HG02571 (cell line): ENCODE results near the gene CTBP2.

Experiments used
- ATAC-seq: cut with Tn5 transposase; IDR thresholded peaks from one replicate; pipeline ENCODE4 v1.9.1; 2021; ENCODE audit warnings: mild to moderate bottlenecking, moderate library complexity; ENCODE audit not compliant: unreplicated experiment

Gene CTBP2

DNA sequence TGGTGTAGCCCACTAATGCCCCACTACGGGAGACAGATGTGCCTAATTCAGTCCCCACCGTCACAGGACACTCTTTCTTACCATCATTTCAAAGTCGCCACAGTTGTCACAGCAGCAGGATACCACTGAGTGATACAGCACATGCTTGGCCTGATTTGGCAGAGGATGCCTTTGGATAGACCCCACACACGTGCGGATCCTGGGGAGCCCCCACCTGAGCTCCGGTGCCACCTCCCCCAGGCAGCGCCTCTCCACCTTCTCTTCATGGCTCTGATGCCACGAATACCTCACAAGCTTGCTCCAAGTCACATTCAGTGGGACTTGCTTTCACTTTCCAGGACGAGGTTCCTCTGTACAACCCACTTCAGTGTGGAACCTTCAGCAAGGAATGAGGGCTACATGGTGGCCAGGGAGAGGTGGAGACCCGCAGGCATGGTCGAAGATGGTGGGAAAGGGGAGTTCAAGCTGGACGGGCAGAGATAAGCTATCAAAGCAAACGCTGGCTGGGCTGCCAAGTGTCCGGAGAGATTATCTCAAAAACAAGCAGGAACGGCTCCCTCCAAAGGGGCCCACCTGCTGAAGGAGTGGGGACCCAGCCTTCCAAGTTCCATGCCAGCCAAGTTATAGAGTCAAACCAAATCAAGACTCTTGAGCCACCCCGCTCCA, 111.0 kb downstream of the CTBP2 start:
- no peak for ATAC-seq

DNA sequence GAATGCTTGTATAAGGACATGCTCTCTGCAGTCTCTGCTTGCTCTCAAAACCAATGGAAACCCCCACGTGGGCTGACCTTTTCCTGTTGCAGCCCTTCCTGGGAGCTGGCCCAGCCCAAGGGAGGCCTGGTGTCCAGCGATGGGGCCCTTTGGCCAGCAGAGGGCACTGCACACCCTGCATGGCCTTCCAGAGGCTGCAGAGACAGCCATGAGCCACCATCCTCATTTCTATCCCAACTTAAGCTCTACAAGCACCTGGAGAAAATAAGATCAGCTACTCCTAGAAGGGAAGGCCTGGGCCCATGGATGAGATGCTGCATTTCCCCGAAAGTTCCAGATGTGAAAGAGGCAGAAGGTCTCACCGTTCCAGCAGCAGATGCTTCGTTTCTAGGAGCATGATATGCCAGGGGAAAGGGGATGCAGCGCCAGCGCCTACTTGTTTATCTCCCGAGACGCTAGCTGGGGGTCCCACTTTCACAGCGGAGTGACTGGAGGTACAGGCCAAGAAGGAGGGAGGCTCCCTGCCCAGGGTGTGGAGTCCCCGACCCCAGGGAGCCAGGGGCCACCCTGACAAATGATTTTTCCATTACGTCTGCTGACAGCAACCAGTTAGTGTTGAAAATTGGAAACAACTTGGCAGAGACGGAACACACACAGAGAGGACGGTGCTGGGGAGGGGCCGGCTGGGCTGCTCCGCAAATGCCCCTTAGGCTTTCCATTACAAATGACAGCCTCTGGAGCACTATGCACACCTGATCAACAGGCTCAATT, 112.1 kb downstream of the CTBP2 start:
- no peak for ATAC-seq

DNA sequence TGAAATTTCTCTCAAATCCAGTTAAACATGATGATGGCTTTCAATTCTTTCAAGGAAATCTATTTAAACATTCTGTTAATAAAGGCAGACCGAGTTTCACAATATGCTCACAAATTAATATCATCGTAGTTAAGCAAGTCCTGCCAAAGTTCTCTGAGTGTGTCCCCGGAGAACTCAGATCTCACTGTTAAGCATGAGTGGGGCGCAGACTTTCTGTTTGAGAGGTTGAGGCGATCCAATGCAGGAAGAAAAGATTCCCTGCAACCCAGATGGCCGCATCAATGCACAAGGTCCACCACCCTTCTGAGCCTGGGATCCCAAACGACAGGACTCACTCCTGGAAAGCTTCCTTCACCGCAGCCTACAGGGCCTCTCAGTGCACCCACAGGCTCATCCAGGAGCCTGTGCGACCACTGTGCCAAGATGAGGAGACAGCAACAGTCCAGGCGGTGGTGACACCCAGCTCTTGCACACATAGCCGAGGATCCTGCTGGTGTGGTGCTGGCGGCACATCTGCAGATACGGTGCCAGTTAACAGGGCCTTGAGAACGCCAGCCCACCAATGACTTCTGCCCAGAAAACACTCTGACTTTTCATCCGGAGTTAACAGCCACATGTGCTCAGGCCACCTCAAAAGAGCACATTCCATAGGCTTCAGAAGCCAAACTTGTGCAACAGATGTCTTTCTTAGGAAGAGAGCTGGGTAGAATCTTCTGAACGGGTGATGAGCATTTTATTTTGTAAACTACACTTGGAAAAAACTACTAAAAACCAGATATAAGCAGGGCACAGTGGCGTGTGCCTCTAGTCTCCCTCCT, 116.3 kb downstream of the CTBP2 start:
- no peak for ATAC-seq

DNA sequence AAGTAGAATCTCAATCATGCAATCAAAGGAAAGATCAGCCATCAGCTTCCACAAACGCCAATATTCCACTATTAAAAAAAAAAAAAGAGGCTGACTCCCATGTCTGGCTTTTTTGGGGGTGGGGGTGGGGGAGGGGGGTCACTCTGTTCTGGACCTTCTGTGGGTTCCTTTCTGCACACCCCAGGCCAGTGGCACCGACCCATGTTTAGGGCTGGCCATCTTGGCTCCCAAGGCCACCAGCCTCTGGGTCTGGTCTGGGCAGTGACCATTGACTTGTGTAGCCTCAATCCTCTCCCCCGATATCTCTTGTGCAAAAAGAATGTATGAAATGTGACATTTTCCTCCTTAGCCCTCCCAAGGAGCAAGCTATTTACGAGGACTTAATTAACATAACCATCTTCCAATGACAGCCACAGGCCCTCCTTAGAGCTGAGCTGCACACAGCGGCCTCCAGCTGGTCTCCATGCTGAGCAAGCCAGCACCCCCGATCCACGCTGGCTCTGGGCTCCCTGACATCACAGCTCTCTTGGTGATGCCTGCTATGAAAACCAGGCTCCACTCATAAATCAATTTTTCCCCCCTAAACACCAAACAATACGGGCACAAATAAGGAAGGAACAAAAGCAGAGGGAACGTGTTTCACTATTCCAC, 118.4 kb downstream of the CTBP2 start:
- no peak for ATAC-seq

DNA sequence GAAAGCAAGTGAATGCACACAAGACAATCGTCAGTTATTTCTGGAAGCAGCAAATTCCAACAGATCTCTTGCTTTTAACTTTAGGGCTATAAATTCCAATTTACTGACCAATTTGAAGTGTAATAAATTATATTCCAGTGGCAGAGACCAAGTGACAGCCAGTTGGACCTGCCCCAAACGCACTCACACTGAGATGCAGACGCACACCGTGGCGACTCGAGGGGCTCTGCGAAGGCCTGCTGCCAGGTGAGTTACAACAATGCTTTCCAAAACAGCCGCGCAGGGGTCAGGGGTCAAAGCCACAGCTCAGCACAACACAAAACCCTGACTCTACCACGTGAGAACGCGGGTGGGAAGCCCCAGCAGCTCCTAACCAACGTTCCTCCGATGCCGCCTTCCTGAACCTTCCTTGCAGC, 121.0 kb downstream of the CTBP2 start:
- no peak for ATAC-seq

DNA sequence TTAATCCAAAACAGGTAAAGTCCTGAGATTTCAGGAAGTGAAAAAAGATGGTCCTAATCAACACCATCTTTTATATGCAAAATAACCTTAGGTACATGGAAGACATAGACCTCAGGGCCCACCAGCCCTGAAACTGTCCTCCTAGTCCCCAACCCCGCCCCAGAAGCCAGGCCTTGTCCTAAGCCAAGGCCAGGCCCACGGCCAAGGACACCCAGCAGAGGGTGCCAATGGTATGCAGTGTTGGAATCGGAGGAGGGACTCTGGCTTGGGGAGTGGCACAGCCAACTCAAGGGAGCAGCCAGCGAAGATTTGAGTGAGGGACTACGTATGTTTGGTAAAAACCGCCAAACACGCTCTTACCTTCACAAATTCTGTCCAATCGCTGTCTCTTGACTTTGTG, 121.7 kb downstream of the CTBP2 start:
- ATAC-seq: no peak

DNA sequence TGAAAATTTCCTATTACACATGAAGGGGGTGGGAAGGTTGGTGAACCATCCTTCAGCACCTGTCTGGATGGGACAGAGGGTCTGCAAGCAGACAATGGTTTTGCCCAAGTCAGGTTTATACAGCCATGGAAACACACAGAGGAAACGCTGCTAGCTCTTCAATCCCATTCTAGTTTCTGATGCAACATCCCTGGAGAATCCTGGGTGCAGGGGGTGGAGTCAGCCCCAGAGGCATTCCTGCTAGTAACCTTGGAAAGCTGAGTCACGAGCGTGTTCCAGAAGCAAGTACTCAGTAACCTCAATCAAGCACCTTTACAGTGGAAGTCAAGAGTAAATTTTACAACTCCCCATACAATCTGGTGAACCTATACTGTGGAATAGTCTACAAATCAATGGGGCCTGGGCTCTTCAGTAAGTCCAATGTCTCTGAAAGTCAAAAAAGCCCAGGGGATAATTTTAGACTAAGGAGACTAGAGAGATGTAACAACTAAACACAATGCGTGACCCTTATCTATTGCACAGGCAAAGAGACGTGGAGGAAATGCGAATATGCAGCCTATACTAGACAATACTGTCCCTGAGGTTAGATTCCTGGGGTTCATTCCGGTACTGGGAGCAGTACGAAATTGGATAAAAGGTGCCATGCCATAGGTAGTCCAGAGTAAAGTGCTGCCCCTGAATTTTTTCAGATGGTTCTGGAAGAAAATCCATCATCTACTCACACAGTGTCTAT, 123.1 kb downstream of the CTBP2 start:
- no peak for ATAC-seq

DNA sequence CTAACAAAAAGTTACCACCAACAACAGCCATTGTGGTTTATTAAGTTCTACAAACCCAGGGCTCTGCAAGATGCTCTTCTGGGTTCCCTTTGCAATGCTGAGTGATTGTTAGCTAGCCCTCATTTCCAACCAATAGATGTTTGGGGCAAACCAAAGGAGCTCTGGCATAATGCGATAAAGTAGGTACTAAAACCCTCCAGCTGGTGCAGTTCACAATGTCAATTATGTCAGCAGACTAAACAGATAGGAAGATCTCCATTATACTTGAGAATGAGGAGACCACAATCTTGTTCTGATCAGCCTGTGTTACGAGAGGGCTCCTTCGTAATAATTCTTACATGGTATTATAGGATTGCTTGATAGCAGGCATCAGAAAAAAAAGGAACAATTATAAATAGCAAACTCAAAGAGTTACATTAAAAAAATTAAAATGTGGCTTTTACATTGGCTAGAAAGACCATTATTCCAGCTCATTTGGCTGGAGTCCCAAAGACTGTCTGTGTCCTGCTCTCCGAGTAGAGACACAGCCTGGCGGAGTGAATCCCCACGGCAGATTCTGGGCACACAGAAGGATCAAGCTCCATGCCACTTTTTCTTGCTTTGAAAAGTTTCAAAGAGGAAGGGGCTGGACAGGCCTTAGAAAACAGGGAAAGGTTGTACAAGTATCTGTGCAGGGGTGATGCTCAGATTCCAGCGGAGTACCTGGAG, 124.6 kb downstream of the CTBP2 start:
- no peak for ATAC-seq

DNA sequence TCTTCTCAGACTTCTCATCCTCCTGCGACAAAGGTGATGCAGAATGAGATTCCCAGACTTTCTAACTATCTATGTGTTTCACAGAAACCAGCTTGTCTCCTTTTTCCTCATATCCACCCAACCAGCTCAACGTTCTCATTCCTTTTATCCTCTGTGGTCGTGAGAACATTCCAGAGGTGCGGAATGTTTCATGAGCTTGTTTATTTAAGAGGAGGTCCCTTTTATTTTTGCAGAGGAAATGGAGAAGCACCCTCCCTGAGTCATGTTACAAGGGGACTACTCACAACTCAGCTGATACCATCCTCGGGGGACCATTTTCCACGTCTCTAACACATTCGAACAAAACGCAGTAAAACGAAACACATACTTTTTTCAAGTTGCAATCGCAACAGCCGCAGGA, 125.2 kb downstream of the CTBP2 start:
- ATAC-seq: no peak

DNA sequence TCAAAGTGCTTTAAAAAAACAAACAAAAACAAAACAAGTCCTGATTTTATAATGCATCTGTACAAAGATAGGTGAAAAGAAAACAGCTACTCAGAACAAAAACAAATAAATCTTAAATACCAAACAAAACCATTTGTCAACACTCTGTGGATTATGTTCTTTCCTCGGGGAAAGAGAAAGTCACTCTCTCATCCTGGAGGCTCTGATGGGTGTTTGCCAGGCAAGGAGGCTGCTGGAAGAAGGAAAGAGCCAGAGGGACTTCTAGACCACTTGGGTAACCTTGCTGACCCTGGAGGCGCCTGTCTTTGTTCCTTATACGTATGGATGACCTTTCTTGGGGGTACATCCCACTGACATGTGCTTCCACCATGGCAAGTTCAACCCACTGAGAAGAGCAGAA, 125.7 kb downstream of the CTBP2 start:
- no peak for ATAC-seq

DNA sequence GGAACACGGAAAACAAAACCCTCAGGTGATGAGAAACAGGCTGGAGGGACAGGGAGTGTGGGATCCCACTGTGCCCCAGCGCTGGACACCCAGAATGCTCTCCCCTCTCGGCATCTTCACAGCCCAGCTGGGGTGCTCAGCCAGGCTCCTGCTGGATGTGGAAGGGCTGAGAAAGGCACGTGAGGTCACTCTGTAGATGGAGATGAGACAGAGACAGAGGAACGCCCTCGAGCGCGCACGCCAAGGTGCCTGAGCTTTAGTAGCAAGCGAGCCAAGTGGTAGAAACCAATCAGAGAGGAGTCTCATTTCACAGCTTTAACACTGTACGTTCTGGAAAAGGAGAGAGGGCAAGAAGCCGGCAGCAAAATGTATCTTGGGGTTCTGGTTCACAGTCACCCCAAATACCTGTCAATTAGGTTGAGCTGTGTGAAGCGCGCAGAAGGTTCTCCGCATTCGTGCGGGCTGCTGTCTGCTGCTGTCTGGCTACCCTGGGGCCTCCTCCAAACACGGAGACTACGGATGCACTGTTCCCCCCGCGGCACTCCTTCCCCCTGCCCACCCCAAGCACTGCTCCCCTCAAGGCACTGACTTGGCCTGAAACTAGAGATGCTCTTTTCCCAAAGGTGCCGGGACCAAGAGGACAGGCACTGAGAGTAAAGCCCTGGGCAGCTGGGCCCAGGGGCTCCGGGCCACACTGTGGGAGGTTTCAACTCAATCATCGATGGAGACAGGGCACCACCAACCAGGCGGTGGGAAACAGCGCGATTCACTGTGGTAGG, 127.0 kb downstream of the CTBP2 start:
- no peak for ATAC-seq

DNA sequence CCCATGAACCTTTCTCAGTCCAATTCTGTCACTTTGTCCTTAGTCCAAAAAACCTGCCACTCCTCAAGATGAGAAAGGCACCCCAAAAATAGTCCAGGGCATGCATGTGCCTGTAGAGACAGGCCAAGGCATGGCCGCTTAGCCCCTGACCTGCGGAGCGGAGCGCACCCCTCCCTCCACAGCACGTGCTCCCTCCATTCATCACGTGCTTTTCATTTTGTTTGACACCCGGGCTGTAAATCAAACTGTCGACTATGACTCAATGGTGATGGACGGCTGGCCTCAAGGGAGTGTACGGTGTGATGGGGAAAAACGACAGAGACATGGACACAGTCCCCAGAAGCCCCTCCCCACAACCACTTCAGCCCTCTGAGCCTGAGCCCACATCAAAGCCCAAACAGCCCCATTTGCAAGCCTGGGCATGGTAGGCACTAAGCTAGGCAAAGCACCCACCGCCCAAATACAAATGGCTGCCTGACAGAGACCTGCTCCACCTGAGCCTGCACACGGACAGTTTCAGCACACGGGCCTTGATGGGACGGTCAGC, 127.8 kb downstream of the CTBP2 start:
- ATAC-seq: no peak

DNA sequence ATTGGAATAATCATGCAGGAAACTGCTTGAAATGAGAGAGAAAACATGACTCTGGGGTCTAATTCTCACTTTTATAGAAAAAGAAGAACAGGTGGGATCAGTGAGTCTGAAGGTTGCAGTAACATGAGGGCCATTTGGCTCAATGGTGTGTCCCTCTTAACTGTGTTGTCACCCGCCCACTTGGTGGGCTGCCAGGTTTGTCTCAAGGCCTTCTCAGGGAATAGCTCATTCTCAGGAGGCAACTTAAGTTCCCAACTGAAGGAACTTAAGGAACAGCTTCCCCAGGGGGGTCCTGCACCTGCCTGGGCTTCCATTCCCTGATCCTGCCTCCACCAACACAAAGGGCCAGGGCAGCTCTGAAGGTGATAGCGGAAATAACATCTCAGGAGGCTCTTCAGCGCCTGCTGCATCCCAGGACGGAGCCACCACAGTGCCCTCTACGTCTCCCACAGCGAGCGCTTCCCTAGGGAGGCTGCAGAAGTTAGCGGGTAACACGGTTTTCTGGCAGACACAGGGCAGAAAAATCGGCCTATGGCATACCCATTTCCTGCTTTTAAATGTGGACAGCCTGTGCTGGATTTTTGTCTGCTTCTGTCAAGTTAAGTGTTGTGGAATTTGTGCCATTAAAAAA, 129.7 kb downstream of the CTBP2 start:
- ATAC-seq: no peak

DNA sequence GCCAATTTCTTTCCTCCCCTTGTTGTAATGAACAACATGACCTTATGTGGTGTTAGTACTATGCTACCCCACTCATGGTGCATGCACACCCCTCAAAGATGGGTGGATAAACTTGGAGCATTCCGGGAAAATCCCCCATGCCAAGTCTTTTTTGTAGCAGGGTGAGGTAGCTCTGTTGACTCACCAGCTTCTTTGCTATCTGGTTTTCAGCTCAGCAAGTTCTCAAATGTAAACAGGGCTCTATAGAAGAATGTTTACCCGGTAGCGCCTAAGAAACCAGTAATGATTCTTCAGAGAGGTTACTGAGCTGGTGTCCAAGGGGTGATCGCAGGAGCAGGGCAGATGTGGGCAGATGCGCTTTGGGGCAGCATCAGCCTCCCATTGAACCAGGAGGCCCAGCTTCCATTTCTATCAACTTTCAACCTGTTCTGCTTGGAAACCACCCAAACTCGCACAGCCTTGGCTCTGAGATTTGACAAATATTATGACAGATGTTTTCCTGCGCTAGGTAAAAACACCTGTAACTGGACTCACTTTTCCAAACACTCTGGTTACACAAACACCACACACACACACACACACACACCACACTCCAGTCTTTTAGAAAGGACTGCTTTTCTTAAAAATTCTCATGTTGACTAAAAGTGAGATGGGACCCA, 130.7 kb downstream of the CTBP2 start:
- no peak for ATAC-seq

DNA sequence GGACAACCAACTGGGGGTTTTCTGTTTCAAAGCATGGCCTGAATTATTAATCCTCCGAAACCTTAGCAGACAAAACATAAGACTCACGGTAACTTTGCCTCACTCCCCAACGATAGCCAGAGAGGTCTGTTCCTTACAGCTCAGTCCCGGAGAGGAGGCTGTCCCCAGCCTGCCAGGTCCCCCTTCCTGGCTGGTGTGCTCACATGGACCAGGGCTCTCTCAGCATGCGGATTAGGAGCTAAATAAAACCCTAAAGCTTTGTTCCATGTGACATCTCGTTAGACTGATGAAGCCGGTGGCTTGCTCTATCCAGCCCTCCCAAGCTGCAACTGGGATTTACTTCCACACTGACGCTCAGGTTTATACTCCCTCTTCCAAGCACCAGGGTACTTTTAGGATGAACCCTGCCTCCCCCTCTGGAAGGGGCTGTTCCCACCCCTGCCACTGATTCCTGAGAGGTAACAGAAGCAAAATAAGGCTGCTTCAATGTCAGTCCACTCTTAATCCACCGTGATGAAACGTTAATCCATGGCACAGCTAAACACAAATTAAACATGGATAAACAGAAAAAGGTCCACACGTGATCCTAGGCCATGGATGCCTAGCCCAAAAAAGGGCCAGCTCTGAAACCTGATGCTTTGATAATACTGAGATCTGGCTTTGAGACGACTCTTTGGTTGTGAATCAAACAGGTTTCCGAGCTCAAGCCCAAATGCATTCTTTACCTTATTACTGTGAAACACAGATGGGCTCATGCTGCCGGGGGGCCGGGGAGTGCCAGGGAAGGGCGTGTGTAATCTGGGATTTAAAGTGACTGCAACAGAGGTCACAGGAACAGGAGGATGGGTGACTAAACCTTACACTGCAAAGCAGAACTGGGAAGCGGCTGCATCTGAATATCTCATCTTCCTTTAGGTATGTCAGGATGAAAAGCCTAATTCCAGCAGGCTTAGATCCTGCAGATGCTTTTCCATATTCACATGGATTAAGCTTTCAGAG, 132.2 kb downstream of the CTBP2 start:
- no peak for ATAC-seq

DNA sequence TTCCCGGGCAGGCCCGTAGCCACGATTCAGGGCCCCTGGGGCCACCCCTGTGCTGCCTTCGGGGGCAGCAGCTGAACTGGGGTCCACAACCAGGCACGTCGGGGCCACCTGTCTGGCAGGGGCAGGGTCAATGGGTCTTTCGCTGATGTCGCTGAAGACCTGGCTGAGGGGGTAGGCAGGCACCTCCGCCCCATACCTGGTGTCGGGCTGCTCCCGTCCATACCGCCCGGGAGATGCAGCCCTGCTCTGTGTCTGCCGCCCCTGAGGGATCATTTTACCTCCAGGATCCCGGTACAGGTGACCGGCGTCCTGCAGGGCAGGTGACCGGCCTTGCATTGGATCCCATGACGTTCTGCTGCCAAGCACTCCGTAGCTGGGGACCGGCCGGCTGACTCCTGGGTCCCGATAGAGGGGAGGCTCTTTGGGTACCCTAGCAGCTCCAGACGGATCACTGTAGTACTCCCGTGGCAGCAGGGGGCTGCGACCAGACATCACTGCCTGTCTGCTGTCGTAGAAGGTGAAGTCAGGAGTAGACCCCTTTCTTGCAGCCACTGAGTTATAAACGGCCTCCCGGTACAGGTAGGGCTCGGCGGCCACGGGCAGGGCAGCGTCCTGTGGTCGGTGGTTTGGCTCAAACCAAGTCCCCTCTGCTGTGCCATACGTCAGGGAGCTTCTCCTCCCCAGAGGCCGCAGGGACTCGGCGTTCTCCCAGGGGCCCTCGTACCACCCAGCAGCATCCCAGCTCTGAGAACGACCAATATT, 133.2 kb downstream of the CTBP2 start:
- no peak for ATAC-seq
